Naive thymus-derived CD4-positive, alpha-beta T cell (primary cell): ENCODE data around the gene SEZ6. TPM values are rescaled to one million over a fixed set of nuclear protein-coding genes. Genes with fewer than 3 reads are reported as not detected.

Experiments used
- ATAC-seq: fragments of 150-1000 bp; cut with Tn5 transposase; 2 replicates; pipeline ENCODE4 v1.10.0; 2021; ENCODE audit warnings: mild to moderate bottlenecking, moderate library complexity
- CTCF ChIA-PET: fragments of 350-600 bp; sonication (Branson Sonifier 250); formaldehyde crosslinking; loops from one replicate; lab custom pipeline; 2021; ENCODE audit warnings: antibody characterized with exemption; lab: Charles Lee
- POLR2A ChIA-PET: fragments of 350-600 bp; sonication (Branson Sonifier 250); formaldehyde crosslinking; loops from one replicate; lab custom pipeline; 2021; ENCODE audit warnings: antibody characterized with exemption, inconsistent platforms; lab: Charles Lee
- DNase-seq, 9 donors: peaks; one replicate each; pipeline versions ENCODE4 v3.0.0 to v3.0.0-alpha.2; 2020 to 2022; ENCODE audit warnings: mixed read lengths in 1 of 9
- H3K27ac ChIP-seq: one replicate; pipeline ENCODE4 v1.7.0; 2013; ENCODE audit warnings: mild to moderate bottlenecking, low read depth, low read length, moderate library complexity
- H3K27me3 ChIP-seq, 2 donors: one replicate each; pipeline ENCODE4 v1.7.0; 2013; ENCODE audit warnings: low read length in 2 of 2, mild to moderate bottlenecking in 2 of 2, moderate library complexity in 2 of 2; ENCODE audit not compliant: control insufficient read depth in 2 of 2, insufficient read depth in 2 of 2
- H3K36me3 ChIP-seq, 3 experiments: 1 replicate in 2 of 3; 2 replicates in 1 of 3; pipeline ENCODE4 v1.7.0; 2013; ENCODE audit warnings: low read length in 3 of 3, mild to moderate bottlenecking in 3 of 3, moderate library complexity in 1 of 3; ENCODE audit not compliant: insufficient read depth in 3 of 3, control insufficient read depth in 2 of 3
- H3K4me1 ChIP-seq, 2 donors: one replicate each; pipeline ENCODE4 v1.7.0; 2013; ENCODE audit warnings: low read length in 2 of 2, mild to moderate bottlenecking in 2 of 2, moderate library complexity in 1 of 2; ENCODE audit not compliant: control insufficient read depth in 2 of 2, insufficient read depth in 2 of 2
- H3K4me3 ChIP-seq: 2 replicates; pipeline ENCODE4 v1.7.0; 2013; ENCODE audit warnings: mild to moderate bottlenecking, low read length
- H3K9me3 ChIP-seq, 3 experiments: 1 replicate in 2 of 3; 2 replicates in 1 of 3; pipeline ENCODE4 v1.7.0; 2013; ENCODE audit warnings: low read length in 3 of 3; ENCODE audit not compliant: control insufficient read depth in 2 of 3
- H3K27ac Mint-ChIP-seq, 9 donors: one replicate each; pipeline ENCODE4 v1.8.0; 2020 to 2022; ENCODE audit warnings: mixed read lengths in 9 of 9, mild to moderate bottlenecking in 8 of 9, moderate library complexity in 5 of 9, inconsistent platforms in 2 of 9
- H3K27me3 Mint-ChIP-seq, 5 donors: one replicate each; pipeline ENCODE4 v1.8.0; 2021 to 2022; ENCODE audit warnings: mixed read lengths in 5 of 5, mild to moderate bottlenecking in 1 of 5
- H3K36me3 Mint-ChIP-seq, 5 donors: one replicate each; pipeline ENCODE4 v1.8.0; 2020 to 2022; ENCODE audit warnings: mixed read lengths in 5 of 5, mild to moderate bottlenecking in 3 of 5, inconsistent platforms in 1 of 5
- H3K4me1 Mint-ChIP-seq, 7 donors: one replicate each; pipeline ENCODE4 v1.8.0; 2020 to 2022; ENCODE audit warnings: mixed read lengths in 7 of 7, mild to moderate bottlenecking in 3 of 7, inconsistent platforms in 1 of 7
- H3K4me3 Mint-ChIP-seq, 10 donors: one replicate each; pipeline ENCODE4 v1.8.0; 2020 to 2022; ENCODE audit warnings: mild to moderate bottlenecking in 10 of 10, mixed read lengths in 10 of 10, moderate library complexity in 6 of 10, inconsistent platforms in 2 of 10
- H3K9me3 Mint-ChIP-seq, 11 donors: one replicate each; pipeline ENCODE4 v1.8.0; 2020 to 2022; ENCODE audit warnings: mixed read lengths in 11 of 11, mild to moderate bottlenecking in 4 of 11, inconsistent platforms in 1 of 11, moderate library complexity in 1 of 11
- intact Hi-C, 2 donors: fragments of 100-400 bp; cut with micrococcal nuclease; formaldehyde crosslinking; loops; one replicate each; pipeline ENCODE4 v1.15.1; 2023
- polyA plus RNA-seq, 2 donors: library from polyadenylated mRNA; unstranded; fragments of 300-500 nt; fragmentation: Illumina TruSeq; gene quantifications; one replicate each; pipeline ENCODE4 v1.2.3, GENCODE V29; 2021
- total RNA-seq, 6 experiments: library from RNA in 5 of 6; stranded (reverse) in 5 of 6; gene quantifications; 1 replicate in 5 of 6; 2 replicates in 1 of 6; pipeline ENCODE4 v1.2.3 and lab custom pipeline; 2021 to 2026

SEZ6 gene
- total and polyA plus RNA-seq, 7 experiments from 2014 or later, result 0.40 to 2.0 (median 0.64) TPM; not detected in 3

DNA sequence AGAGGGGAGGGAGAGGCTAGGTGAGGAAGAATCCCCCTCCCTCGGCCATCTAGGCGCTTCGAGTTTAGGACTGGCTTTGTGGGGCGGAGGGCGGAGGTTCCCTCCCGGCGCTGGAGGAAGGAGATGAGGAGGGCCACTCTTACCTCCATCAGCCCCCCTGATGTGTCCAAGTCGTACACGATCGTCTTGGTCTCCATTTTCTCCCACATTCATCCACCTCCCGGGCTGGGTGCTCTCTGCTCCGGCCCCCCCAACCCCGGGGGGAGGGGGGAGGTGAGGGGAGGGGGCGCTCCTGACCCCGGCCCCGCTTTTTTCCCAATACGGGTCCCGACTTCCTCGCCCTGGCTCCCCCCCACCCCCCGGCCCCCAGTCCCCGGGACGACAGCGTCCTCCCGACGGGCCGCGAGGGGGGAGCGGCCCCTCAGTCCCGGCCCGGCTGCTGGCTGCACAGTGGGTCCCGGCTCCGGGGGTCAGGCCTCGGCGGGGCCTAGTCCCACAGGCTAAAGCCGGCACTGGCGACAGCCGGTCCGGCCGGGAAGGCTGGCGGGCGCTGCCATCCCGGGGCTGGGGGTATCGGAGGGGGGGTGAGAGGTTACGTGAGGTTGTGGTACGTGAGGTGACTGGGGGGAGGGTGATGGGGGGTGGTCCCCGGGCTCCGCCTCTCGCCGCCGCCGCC lies 54.9 kb downstream of the SEZ6 start:
- peak overlapping the region; percentile 85 for H3K4me3 ChIP-seq
- no peak for ATAC-seq
- peak overlapping the region; percentile 89 for H3K27ac ChIP-seq
- H3K27ac Mint-ChIP-seq, result peak overlapping the region; percentile 88 to 98 (median 96)
- peaks cover 0 to 23% (median 0%) of the 10 kb centered on the region in 3 experiments for H3K36me3 ChIP-seq
- intact Hi-C loops, result loop anchor here (1.0 to 5.0 kb wide), 9 partner anchors 25 to 909 kb away; partner anchors contain the start of genes ABHD15 (in 2 of the 2), DHRS13 (in 2 of the 2), TP53I13 (in 2 of the 2) and ALDOC (in 1 of the 2)
- H3K27me3 ChIP-seq, result no peaks in the 10 kb centered on the region
- H3K9me3 ChIP-seq, result no peaks in the 10 kb centered on the region
- no peak for DNase-seq
- ChIA-PET POLR2A (interaction anchor here (0.5 to 12.3 kb wide), 30 partner anchors 14 to 719 kb away, joined by 3 to 183 read pairs (median 6); partner anchors contain the start of genes ALDOC, BLTP2, DHRS13 and ERAL1), CTCF (interaction anchor here (0.8 to 5.2 kb wide), 6 partner anchors 15 to 231 kb away, joined by 3 to 36 read pairs (median 6); partner anchors contain the start of genes NEK8 and RPL23A)
- peak overlapping the region in 9 of 10 donors; percentile 94 to 97 (median 96) for H3K4me3 Mint-ChIP-seq
- peaks cover 0 to 17% (median 3%) of the 10 kb centered on the region in 5 donors for H3K36me3 Mint-ChIP-seq
- H3K4me1 Mint-ChIP-seq, result peaks cover 22 to 33% (median 27%) of the 10 kb centered on the region in 7 donors
- no peaks in the 10 kb centered on the region for H3K9me3 Mint-ChIP-seq
- peaks cover 30 to 40% of the 10 kb centered on the region in 2 donors for H3K4me1 ChIP-seq
- peaks cover 0 to 4% (median 0%) of the 10 kb centered on the region in 5 donors for H3K27me3 Mint-ChIP-seq

GRCh38 chr17:28950017-28950751 lies 55.6 kb downstream of the SEZ6 start:
- H3K4me1 Mint-ChIP-seq, result peaks cover 29 to 40% (median 34%) of the 10 kb centered on the region in 7 donors
- H3K9me3 ChIP-seq, result no peaks in the 10 kb centered on the region
- no peaks in the 10 kb centered on the region for H3K27me3 ChIP-seq
- peak overlapping the region; percentile 85 for H3K4me3 ChIP-seq
- H3K27ac ChIP-seq, result peak overlapping the region; percentile 89
- CTCF ChIA-PET, result interaction anchor here (0.6 to 5.2 kb wide), 10 partner anchors 21 to 303 kb away, joined by 3 to 36 read pairs (median 4); partner anchors contain the start of genes NEK8, RPL23A and TLCD1
- ATAC-seq, result no peak
- H3K4me3 Mint-ChIP-seq, result peak overlapping the region in 9 of 10 donors; percentile 94 to 97 (median 96)
- H3K9me3 Mint-ChIP-seq, result no peaks in the 10 kb centered on the region
- intact Hi-C loops, result loop anchor here (5.0 kb wide), 5 partner anchors 33 to 908 kb away; partner anchors contain the start of genes ABHD15 (in 2 of the 2), TP53I13 (in 2 of the 2), BLTP2 (in 1 of the 2) and NLK (in 1 of the 2)
- H3K27me3 Mint-ChIP-seq, result peaks cover 0 to 4% (median 0%) of the 10 kb centered on the region in 5 donors
- H3K36me3 Mint-ChIP-seq, result peaks cover 0 to 21% (median 3%) of the 10 kb centered on the region in 5 donors
- H3K27ac Mint-ChIP-seq, result peak overlapping the region; percentile 88 to 98 (median 96)
- peak; percentile 40 to 79 (median 60) for DNase-seq
- POLR2A ChIA-PET, result interaction anchor here (0.6 to 12.3 kb wide), 20 partner anchors 8 to 615 kb away, joined by 3 to 183 read pairs (median 10); partner anchors contain the start of genes BLTP2, DHRS13, FLOT2 and IFT20
- peaks cover 34 to 47% of the 10 kb centered on the region in 2 donors for H3K4me1 ChIP-seq
- H3K36me3 ChIP-seq, result peaks cover 0 to 25% (median 0%) of the 10 kb centered on the region in 3 experiments

DNA sequence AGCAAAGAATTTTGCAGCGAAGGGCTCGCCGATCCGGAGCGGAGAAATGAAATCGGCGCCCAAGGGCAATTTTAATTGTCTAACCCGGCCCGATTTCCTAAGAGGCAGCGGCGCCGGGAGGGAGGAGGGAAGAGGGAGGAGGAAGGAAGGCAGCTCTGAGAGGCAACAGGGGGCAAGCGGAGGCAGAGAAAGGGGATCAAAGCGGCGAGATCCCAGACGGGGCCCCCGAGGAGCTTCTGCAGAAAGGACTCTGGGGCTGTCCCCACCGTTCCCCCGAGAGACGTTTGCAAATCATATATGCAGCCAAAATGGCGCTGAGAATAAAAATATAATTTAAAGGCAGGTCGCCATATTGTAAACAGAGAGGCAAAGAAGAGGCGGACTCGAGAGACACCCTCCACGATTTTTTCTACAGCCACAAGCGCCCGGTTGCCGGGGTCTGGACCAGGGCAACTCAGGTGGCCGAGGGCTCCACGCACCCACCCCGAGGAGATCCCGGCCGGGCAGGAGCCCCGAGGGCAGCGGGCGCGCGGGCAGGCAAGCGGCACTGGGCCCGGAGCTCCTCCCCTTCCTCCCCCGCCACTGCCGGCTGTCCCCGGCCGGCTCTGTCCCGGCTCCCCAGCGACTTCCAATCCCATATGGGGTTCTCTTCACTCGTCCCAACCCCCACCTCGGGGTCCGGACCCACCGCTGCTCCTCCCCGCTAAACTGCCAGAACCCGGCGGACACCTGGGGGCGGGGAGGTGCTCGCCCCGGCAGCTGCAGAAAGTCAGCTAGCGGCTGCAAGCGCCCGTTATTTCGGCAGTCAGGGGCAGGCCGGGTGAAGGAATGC lies 56.4 kb downstream of the SEZ6 start:
- peak overlapping the region; percentile 88 to 98 (median 96) for H3K27ac Mint-ChIP-seq
- ChIA-PET POLR2A (interaction anchor here (0.6 to 12.3 kb wide), 21 partner anchors 9 to 616 kb away, joined by 3 to 183 read pairs (median 7); partner anchors contain the start of genes DHRS13, FLOT2, NEK8 and PROCA1), CTCF (interaction anchor here (0.6 to 5.2 kb wide), 10 partner anchors 20 to 302 kb away, joined by 3 to 36 read pairs (median 4); partner anchors contain the start of genes NEK8, RPL23A and TLCD1)
- H3K27me3 Mint-ChIP-seq, result peaks cover 0 to 4% (median 0%) of the 10 kb centered on the region in 5 donors
- H3K4me3 Mint-ChIP-seq, result peak overlapping the region in 9 of 10 donors; percentile 94 to 97 (median 96)
- peaks cover 34 to 47% (median 42%) of the 10 kb centered on the region in 7 donors for H3K4me1 Mint-ChIP-seq
- H3K9me3 Mint-ChIP-seq, result no peaks in the 10 kb centered on the region
- intact Hi-C loops, result loop anchor here (1.0 to 5.0 kb wide), 6 partner anchors 23 to 907 kb away; partner anchors contain the start of genes ABHD15 (in 2 of the 2), TP53I13 (in 2 of the 2), BLTP2 (in 1 of the 2) and NLK (in 1 of the 2)
- H3K36me3 Mint-ChIP-seq, result peaks cover 0 to 23% (median 4%) of the 10 kb centered on the region in 5 donors
- DNase-seq, result peak; percentile 58 to 76 (median 60)
- Histone ChIP-seq H3K4me1 (peaks cover 39 to 53% of the 10 kb centered on the region in 2 donors), H3K36me3 (peaks cover 0 to 30% (median under 1%) of the 10 kb centered on the region in 3 experiments), H3K27me3 (no peaks in the 10 kb centered on the region), H3K9me3 (no peaks in the 10 kb centered on the region), H3K4me3 (peak overlapping the region; percentile 85), H3K27ac (peak overlapping the region; percentile 89)
- no peak for ATAC-seq

DNA sequence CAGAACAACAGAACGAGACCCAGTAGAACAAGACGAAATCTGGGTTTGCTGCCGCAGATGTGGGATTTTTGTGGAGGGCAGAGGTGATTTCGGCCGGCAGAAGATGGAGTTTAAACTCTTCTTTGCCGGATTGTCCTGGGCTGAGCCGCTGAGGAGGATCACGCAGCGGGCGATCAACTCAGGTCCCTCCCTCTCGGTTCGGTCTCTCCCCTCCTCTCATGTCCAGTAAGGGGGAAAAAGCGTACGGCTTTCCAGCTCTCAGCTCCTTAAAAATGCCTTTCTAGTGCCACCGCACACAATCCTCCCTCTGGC lies 57.0 kb downstream of the SEZ6 start:
- Histone ChIP-seq H3K4me1 (peaks cover 39 to 56% of the 10 kb centered on the region in 2 donors), H3K36me3 (peaks cover 0 to 30% (median 6%) of the 10 kb centered on the region in 3 experiments), H3K27me3 (no peaks in the 10 kb centered on the region), H3K4me3 (peak overlapping the region; percentile 85), H3K27ac (peak overlapping the region; percentile 89), H3K9me3 (no peaks in the 10 kb centered on the region)
- Mint-ChIP-seq H3K27me3 (peaks cover 0 to 4% (median 0%) of the 10 kb centered on the region in 5 donors), H3K4me1 (peaks cover 38 to 53% (median 45%) of the 10 kb centered on the region in 7 donors), H3K9me3 (no peaks in the 10 kb centered on the region), H3K4me3 (peak overlapping the region in 9 of 10 donors; percentile 94 to 97 (median 96)), H3K36me3 (peaks cover 0 to 26% (median 6%) of the 10 kb centered on the region in 5 donors), H3K27ac (peak overlapping the region; percentile 88 to 98 (median 96))
- intact Hi-C loops, result loop anchor here (1.0 kb wide), 2 partner anchors 9 to 23 kb away; no protein-coding TSS in a partner anchor
- ChIA-PET POLR2A (interaction anchor here (0.7 to 12.3 kb wide), 13 partner anchors 9 to 254 kb away, joined by 3 to 183 read pairs (median 12); partner anchors contain the start of genes DHRS13, FLOT2, NEK8 and PROCA1), CTCF (interaction anchor here (1.0 to 5.2 kb wide), 2 partner anchors 185 to 222 kb away, joined by 4 to 36 read pairs; partner anchors contain the start of gene TLCD1)
- ATAC-seq, result no peak
- DNase-seq, result no peak

DNA sequence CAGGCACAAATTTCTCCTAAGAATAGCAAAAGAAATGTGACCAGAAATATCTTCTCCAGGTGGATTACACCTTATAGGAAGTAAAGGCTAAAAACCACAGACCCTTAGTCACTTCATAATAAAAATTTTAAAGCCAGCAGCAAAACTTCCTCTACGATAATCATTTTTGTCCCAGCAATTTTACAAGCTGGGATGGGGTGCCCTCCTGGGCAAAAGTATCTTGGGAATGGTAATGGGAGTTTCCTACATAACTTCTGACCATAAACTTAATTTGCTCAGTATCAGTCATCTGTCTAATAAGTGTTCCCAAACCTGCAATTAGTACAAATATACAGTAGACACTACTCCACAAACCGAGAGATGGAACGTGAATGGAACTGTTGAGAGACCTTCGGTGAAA lies 57.5 kb downstream of the SEZ6 start:
- H3K4me1 ChIP-seq, result peaks cover 37 to 54% of the 10 kb centered on the region in 2 donors
- Mint-ChIP-seq H3K4me1 (peaks cover 38 to 58% (median 50%) of the 10 kb centered on the region in 7 donors), H3K4me3 (peak overlapping the region in 9 of 10 donors; percentile 94 to 97 (median 96))

More for the DNA sequence above, 57.5 kb downstream of the SEZ6 start:
- intact Hi-C loops, result loop anchor here in 1 of 2 donors (1.0 kb wide), 1 partner anchor 8 kb away; no protein-coding TSS in a partner anchor
- H3K27me3 ChIP-seq, result no peaks in the 10 kb centered on the region
- ATAC-seq (no peak), DNase-seq (no peak)
- H3K36me3 ChIP-seq, result peaks cover 0 to 33% (median 11%) of the 10 kb centered on the region in 3 experiments
- peaks cover 0 to 26% (median 6%) of the 10 kb centered on the region in 5 donors for H3K36me3 Mint-ChIP-seq
- H3K27ac ChIP-seq, result peak overlapping the region; percentile 89
- peak overlapping the region; percentile 85 for H3K4me3 ChIP-seq
- peak overlapping the region; percentile 88 to 98 (median 96) for H3K27ac Mint-ChIP-seq
- H3K27me3 Mint-ChIP-seq, result peaks cover 0 to 4% (median 0%) of the 10 kb centered on the region in 5 donors
- ChIA-PET POLR2A (interaction anchor here (0.7 to 12.3 kb wide), 9 partner anchors 11 to 377 kb away, joined by 3 to 183 read pairs (median 12); partner anchors contain the start of genes DHRS13, FLOT2, PIGS and PROCA1), CTCF (interaction anchor here (0.7 to 1.3 kb wide), 4 partner anchors 13 to 222 kb away, joined by 3 to 8 read pairs (median 3); partner anchors contain the start of gene TLCD1)
- H3K9me3 Mint-ChIP-seq, result no peaks in the 10 kb centered on the region
- no peaks in the 10 kb centered on the region for H3K9me3 ChIP-seq
